Measurements from ENCODE around the gene ABCA2.
A peak's percentile ranks its signal among the peaks of the same experiment; 100 is the strongest.
"Not testable (repeated sequence)": the region's sequence is repeated elsewhere in the genome, so short reads cannot be mapped to it uniquely, and the experiment has no call there.

The ABCA2 gene

DNA sequence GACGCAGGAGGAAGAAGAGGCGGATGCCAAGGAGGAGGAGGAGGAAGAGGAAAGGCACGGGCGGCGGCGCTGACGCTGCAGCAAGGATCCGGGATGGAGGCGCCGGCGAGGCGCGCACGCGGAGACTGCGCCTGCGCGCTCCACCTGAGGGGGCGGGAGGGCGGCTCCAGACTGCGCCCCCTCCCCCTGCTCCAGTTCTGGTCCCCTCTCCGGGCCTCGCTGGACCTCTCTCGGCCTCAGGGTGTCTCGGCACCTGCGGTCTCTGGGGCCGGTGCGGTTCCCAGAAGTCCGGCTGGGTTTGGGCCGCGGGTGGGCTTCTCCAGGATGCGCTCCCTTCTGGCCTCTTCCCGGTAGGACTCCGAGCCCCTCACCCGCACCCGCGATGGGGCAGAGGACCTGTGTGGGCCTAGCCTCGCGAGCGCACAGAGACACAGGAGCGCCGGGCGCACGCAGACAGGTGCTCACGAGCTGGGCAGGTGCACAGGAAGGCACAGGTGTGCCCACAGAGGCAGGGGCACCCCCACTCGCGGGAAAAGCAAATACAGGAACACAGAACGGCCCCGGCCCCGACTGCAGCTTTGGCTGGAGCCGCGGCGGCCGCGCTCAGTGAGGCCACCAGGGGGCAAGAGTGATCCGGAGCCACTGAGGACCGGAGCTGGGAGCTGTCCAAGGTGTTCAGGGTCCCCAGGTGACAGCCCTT lies 18.2 kb upstream of the ABCA2 start, which contains the start of gene NPDC1:
Gene NPDC1 (minus strand): TSS at position 90 of the 700 bp plus-strand sequence. CDS start 188 bp downstream, outside the sequence.
- DNase-seq, result peak; percentile 90

DNA sequence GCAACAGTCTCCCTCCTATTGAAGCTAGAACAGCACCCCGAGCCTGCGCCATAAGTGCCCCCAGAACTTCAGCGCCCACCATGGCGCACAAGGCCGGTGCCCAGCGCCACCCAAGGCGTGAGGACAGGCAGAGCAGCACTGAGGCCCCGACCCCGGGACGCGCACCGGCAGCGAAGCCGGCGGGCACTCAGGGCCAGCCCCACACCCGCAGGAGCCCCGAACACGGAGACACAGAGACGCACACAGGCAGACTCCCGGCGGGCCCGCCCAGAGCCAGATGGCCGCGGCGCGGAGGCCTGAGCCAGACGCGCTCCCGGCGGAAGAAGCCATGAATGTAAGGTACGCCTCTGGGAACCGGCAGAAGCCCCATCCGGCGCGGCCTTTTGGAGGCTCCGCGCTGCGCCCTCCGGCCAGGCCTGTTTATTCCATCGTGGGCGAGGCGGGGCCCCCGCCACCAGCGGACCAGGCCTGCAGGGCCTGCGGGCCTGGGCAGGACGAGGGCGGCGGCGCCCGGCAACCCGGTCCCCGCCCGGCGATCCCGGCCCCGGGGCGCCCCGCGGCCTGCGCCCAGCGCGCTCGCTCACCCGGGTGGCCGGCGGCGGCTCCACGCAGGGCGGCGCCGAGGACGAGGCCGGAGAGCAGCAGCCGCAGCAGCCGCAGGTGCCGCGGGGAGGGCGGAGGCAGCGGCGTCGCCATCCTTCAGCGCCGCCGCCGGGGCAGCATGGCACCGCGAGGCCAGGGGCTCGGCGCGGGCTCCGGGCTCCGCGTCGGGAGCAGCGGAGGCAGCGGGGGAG lies 17.5 kb upstream of the ABCA2 start:
- DNase-seq, result no peak

DNA sequence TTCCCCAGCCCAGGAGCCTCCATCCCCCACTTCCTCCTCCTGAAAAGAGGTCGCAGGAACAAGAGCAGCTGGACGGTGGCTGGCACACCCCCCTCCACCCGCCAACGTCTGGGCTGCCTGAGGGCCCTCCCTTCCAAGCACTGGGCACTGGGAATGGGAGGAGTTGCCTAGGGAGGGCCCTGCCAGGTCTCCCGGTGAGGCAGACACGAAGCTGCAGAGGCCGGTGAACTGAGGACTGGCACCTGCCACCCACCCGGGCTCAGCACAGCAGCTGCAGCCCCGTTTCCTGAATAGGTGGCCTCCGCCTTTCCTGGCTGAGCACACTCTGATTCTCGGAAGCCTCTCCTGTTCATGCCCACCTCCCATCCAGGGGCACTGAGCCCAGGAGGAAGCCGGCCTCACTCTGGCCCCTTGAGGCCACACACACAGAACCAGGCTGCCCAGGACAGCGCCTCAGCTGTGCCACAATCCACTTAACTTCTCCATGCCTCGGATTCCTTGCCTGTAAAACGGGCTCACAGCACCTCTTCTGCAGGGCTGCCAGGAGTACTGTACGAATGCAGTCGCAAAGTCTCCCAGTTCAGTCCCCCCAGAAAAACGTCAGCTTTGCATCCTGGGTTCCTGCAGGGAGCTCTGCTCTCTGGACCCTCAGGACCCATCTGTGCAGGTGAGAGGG lies 16.6 kb upstream of the ABCA2 start:
- peak; percentile 75 for DNase-seq

DNA sequence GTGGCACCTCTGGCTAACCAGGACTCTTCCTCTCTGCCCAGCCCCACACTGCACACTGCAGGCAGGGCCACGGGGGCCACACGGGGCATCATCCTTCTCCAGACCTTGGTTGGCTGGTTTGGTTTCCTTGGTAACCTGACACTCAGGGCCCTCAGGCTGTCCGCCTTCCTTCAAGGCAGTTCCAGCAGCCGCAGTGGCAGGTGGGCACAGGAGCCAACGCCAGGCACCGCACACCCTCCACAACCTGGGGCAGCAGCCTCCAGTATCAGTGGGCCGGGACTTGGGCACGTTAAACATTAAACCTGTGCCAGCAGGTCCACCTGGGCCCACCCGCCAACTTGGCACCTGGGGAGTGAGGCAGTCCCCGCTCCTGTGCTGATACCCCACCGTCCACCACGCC lies 16.0 kb upstream of the ABCA2 start:
- DNase-seq, result no peak

DNA sequence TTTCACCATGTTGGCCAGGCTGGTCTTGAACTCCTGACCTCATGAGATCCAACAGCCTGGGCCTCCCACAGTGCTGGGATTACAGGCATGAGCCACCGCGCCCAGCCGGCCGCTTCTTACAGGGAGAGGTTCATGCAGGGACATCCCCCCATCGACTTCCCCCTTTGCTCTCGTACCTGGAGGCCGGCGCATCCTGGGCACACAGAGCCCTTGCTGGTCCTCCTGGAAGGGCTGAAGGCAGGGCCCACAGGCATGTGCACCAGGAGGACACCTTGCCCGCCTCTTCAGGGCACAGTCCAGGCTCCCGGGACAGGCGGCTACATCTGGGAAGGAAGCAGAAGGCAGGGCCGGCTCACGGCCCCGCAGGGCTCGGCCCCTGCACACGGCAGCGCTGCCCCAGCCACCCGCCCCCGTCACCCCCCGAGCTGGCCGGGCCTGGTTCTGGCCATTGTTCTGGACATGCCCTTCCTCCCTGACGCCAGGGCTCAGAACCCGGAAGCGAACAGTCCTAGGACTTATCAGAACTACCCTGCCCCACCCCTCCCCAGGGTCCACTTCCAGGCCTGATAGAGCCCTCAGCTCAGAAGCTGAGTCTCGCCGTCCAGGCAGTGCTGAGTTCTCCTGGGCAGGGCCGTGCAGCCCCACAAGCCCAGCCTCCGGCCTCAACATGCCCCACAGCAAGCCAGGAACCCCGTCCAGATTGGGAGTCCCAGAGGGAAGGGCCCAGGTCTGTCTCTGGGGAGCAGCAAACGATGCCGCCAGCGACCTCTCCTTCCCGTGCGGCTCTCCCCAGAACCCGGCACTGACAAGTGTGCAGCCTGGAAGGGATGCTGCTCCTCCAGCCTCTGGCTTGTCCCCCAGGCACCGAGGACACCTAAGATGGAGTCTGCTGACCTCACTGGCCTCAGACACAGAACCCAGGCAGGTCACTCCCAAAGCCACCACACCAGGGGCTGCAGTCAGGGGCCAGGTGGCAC lies 15.0 kb upstream of the ABCA2 start:
- no peak for DNase-seq

DNA sequence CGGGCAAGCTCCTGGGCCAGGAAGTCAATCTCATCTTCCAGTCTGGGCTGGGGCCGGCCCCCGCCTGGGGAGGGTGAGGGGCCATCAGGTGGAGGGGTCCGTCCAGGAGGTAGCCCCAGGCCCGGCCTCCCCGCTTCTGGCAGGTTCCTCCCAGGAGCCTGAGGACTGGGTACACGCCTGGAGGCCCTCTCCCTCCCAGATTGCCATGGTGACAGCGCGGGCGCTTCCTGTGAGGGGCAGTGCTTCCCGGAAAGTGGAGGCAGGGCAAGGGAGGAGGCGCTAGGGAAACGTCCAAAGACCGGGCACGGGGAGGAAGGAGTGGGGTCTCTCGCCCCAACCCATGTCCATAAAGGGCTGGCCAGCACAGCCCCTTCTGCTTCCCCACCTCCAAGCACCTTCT lies 13.1 kb upstream of the ABCA2 start:
- DNase-seq, result no peak

DNA sequence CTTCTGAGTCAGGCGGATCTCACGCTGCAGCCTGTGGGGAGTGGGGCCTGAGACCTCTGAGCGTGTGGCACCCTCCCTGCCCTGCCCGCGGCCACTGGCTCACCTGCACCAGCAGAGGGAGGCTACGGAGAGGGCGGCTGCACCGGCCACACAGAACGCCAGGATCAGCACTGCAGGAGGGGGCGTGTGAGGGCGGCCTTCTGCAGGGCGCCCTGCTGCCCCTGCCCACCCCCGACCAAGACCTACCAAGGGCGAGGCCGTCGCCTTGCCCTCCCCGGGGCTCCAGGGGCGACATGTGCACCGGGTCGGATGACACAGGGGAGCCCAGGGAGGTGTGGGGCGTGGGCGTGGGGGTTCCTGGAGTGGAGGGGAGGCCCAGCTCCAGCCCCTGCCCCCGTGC lies 12.5 kb upstream of the ABCA2 start:
- DNase-seq, result no peak

DNA sequence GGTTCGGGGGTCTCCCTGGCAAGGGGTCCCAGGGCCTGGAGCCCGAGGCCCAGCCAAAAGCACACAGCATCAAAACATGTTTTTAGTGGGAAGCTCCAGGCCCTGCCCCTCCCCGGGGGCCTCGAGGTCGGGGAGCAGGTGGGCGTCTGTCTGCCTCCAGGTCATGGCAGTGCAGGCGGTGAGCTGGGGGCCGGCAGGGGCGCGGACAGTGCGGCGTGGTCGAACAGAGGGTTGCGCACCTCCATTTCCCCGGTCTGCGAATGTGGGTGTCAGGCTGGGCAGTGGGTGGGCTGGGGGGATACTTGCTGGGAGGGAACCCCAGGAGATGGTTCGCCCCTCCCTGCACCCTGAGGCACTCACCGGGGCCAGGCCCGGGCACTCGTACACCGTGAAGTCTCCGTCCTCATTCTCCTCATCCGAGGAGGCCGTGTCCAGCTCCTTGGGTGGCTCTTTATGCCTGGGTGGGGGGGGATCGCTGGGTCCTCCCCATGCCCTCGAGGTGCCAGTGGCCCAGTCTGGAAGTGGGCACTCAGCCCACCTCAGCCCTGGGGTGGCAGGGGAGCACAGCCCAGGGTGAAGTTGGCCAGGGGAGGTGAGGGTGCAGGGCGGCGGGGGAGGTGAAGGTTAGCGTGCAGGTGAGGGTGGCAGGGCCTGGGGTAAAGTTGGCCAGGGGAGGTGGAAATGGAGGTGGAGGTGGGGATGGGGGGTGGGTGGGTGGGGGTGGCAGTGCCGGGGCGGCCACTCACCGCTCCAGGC lies 11.8 kb upstream of the ABCA2 start:
- no peak for DNase-seq

DNA sequence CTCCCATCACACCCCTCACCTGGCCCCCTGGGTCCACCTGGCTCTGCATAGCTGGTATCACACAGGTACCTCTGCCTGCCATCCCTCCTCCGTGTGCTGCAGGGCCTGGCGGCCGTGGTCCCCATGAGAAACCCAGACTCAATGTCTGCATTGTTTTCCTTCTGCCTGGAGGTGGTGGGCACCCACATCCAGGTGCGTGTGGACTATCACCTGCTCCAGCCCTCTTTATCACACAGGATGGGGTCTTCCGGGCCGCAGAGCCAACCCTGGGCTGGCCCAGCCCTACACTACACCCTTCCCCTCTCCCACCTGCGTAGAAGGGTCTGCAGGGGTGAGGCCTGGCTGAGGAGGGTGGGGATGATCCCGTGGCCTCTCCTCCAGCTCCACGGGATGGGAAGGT lies 10.9 kb upstream of the ABCA2 start:
- no peak for DNase-seq

DNA sequence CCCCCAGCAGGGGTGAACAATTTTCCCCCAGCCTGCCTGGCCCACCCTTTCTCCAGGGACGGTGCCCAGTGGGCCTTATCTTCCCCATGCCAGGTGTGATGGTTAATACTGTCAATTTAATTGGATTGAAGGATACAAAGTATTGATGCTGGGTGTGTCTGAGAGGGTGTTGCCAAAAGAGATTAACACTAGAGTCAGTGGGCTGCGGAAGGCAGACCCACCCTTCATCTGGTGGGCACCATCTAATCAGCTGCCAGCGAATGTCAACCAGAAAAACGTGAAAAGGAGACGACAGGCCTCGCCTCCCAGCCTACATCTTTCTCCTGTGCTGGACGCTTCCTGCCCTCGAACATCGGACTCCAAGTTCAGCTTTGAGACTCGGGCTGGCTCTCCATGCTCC lies 9.4 kb upstream of the ABCA2 start:
- DNase-seq, result no peak

DNA sequence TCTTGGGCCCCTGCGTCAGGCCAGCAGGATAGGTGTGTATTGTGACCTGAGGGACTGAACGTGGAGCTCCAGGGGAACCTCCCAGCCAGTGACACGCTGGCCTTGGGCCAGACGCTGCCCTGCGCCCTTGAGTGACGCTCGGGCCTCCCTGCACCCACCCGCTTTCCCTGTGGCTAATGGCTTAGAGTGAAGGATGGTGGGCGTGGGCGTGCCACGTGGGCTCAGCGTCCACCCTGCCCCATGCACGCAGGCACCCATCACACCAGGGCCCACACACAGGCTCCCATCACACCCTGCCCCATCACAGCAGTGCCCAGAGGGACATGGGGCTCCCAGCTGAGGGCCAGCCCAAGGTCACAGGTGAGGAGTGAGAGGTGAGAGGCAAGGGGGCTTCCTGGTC lies 9.0 kb upstream of the ABCA2 start:
- DNase-seq, result no peak

DNA sequence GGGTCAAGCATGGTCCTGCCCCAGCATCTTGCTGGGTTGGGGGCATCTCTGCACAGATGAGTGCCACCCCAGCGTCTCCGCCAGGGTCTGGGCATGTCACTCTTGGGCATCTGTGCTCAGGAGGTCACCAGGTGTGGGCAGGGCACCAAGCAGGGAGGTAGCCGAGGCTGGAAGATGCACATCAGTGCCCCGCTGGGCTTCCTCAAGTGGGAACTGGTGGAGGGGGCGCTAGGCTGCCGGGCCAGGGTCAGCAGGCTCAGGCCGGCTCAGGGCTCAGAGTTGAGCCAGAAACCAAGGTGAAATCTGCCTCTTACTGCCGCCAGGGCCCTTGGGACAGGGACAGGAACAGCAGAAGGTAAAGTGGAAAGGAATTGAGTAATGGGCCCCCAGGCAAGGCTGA lies 7.9 kb upstream of the ABCA2 start:
- DNase-seq, result no peak

DNA sequence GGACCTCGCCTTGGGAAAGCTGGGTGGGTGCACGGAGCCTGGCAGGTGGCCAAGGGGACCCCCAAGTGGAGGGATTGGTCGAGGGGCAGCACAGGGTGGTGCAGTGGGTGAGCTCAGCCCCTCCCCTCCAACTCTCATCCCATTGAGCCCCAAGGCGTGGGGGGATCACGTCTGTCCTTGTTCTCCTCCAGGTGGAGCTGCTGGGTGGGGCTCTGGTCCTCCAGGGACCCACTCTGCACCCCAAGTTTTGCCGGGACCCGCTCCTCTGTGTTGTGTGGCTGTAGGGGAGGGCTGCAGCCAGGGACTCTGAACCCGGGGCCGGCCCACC lies 7.4 kb upstream of the ABCA2 start:
- DNase-seq, result no peak

DNA sequence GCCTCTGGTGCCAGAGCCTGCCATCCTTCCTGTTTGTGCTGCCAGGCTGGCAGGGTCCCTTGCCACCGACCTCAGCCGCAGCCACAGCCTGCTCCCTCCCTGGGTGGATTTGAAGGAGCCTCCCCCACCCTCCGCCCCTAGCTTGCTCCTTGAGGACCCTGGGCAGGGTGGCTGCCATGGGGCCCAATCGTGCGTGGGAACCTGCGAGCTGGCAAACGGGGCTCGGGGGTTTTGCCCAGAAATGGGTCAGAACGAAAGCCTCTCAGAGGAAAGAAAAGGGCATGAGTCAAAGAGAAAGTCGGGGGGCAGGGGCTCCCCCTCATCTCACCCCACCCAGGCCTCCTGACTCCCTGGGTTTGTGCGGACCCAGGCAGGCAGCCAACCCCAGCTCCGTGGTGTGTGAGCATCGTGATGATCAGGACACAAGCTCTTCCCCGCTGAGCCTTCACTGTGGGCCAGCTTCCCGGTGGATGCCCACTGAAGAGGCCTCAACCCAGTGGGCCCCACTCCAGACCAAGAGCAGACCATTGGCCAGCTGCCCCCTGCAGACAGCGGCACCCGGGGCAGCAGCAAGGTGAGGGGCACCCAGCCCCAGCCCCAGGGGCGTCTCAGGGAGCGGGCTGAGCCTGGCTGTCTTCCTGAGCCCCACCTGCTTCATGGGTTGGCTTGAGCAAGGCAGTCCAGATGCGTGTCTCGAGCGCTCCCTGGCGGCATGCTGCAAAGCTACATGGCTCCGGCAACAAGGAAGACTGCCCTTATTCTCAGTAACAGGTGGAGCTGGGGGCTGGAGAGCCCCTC lies 6.9 kb upstream of the ABCA2 start:
- DNase-seq, result peak; percentile 86

DNA sequence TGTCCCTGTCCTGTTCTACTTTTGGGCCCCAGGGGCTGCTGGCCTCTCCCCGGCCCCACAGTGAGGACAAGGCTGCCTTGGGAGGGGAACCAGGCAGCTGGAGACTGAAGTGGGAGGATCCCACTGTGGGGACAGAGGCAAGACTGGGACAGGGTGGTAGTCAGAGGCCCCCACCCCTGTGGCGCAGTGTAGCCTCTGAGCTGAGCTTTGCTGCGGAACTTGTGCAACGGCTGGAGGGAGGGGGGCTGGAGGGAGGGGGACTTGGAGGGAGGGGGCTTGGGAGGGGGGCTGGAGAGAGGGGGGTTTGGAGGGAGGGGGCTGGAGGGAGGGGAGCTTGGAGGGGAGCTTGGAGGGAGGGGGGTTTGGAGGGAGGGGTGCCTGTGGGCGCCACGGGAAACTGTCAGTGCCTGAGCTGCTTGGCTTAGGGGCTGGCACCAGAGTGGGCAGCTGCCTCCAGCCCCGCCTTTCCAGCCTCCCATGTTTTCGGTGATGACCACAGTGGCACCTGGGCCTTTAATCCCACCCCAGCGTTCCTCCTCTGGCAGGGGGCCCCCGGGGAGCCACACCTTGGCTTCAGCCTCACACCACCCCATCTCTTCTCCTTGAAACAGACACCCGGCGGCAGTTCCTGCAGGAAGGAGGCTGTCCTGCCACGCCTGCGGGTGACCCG lies 6.1 kb upstream of the ABCA2 start:
- DNase-seq, result no peak

DNA sequence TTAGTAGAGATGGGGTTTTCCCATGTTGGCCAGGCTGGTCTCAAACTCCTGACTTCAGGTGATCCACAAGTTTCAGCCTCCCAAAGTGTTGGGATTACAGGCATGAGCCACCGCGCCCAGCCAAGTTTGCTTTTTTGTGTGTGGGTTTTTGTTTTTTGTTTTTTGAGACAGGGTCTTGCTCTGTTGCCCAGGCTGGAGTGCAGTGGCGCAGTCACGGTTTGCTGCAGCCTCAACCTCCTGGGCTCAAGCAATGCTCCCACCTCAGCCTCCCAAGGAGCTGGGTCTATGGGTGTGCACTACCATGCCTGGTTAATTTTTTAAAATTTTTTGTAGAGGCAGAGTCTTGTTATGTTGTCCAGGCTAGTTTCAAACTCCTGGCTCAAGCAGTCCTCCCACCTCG lies 5.4 kb upstream of the ABCA2 start:
- not testable (repeated sequence) for DNase-seq

DNA sequence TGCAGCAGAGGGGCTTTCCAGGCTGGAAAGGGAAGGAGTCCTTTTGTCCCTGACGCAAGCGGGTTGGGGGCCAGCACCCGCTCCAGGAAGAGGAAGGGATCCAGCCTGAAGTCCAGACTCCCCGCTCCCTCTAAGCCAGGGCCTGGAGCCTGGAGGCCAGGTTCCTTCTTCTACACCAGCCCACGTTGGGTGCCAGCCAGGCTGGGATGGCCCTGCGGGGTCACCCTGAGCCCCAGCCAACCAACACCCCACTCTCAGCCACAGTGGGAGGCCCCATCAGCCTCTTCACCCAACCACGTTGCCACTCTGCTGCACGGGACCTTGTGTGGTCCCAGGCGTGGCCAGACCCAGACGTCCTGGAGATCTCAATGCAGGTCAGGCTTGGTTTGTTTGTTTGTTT lies 4.8 kb upstream of the ABCA2 start:
- no peak for DNase-seq

DNA sequence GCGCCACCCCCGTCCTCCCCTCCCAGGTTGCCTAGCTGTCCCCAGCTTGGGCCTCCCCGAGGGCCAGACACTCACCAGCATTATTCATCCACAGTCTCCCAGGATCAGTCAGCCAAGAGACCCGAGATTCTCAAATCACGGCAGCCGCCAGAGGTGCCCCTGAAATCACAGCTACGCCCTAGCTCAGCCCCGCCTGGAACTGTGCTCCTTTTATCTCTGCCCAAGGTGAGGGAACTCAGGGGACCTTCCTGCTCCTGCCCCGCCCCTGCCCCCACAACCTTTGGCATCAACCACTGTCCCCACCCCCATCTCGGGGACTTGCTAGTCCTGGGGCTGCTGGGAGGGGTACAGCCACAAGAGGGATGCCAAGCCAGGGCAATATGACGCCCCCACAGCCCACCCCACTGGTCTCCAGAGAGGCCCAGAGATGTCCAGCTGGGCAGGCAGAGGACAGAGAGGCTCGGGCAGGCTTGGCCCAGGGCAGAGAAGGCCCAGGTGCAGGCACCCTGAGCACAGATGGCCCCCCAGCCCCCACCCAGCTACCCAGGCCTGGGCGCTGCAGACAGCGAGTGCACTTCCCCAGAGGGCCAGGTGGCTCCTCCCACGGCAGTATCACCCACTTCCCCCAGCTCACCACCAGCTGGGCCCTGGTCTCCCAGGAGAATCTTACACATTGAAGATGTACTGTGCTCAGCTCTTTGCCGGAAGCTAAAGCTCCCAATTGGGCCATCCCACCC lies 4.0 kb upstream of the ABCA2 start, which contains the start of gene FUT7:
Gene FUT7 (minus strand): TSS at position 185 of the 737 bp plus-strand sequence. CDS start 97 bp downstream, at position 88.
- no peak for DNase-seq
